ENCODE data around the gene FIZ1.

The FIZ1 gene

GRCh38 chr19:55614711-55615542 is 15.6 kb upstream of the FIZ1 start:
- no peak for DNase-seq (ENCODE audit: low spot score)

DNA sequence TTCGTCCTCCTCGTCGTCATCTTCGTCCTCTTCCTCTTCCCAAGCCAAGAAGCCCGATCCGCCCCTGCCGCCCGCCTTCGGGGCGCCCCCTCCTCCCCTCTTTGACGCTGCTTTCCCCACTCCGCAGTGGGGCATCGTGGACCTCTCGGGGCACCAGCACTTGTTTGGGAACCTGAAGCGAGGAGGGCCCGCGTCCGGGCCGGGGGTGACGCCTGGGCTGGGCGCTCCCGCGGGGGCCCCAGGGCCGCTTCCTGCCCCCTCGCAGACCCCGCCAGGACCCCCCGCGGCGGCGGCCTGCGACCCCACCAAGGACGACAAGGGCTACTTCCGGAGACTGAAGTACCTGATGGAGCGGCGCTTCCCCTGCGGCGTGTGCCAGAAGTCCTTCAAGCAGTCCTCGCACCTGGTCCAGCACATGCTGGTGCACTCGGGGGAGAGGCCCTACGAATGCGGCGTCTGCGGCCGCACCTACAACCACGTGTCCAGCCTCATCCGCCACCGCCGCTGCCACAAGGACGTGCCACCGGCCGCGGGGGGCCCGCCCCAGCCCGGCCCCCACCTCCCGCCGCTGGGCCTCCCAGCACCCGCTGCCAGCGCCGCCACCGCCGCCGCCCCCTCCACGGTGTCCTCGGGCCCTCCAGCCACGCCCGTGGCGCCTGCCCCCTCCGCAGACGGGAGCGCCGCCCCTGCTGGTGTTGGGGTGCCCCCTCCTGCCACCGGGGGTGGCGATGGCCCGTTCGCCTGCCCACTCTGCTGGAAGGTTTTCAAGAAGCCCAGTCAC is 14.8 kb upstream of the FIZ1 start:
- DNase-seq (ENCODE audit: low spot score): no peak

DNA sequence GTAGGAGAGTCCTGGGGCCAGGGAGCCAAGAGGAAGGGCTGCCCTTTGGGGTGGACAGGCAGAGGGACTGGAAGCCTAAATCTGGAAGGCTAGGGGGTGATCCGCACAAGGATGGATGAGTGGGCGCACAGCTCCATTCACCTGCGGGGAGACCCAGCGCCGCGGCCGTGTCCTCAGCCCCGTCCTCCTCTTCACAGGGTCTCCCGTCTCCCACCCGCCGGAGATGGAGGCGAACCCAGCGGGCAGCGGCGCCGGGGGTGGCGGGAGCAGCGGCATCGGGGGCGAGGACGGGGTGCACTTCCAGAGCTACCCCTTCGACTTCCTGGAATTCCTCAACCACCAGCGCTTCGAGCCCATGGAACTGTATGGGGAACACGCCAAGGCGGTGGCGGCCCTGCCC is 14.1 kb upstream of the FIZ1 start:
- DNase-seq (ENCODE audit: low spot score): no peak

GRCh38 chr19:55611983-55612645 is 12.8 kb upstream of the FIZ1 start:
- no peak for DNase-seq (ENCODE audit: low spot score)

GRCh38 chr19:55611300-55611982 is 12.1 kb upstream of the FIZ1 start:
- DNase-seq (ENCODE audit: low spot score): no peak

DNA sequence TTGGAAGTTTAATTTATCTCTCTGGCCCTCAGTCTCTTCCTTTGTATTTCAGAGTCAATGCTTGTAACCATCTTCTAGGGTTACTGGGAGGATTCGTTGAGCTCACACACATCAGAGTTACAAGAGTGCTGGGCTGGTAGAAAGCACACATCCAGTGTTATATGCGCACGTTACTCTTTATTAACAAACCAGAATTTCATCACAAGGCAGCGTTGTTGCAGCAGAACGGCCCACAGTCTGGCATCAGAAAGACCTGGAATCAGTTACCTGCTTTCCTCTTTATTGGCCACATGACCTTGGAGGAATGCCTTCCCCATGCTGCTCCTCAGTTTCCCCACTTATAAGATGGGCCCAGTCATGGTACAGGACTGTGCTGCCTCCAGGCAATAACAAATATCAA is 10.0 kb upstream of the FIZ1 start:
- DNase-seq (ENCODE audit: low spot score): no peak

- no peak for DNase-seq (ENCODE audit: low spot score)
These were observed 7.5 kb upstream of the FIZ1 start for GRCh38 chr19:55606817-55607216.

GRCh38 chr19:55606471-55606787 is 7.1 kb upstream of the FIZ1 start:
- no peak for DNase-seq (ENCODE audit: low spot score)

- peak; percentile 56 for DNase-seq (ENCODE audit: low spot score)
These were observed 6.5 kb upstream of the FIZ1 start, which contains the start of gene ZNF865 for GRCh38 chr19:55605637-55606470. TSS of gene ZNF865 (plus strand) at chr19:55605647. CDS start at chr19:55613619, 7,972 bp downstream.

GRCh38 chr19:55605207-55605636 is 5.9 kb upstream of the FIZ1 start:
- DNase-seq (ENCODE audit: low spot score): peak; percentile 94

DNA sequence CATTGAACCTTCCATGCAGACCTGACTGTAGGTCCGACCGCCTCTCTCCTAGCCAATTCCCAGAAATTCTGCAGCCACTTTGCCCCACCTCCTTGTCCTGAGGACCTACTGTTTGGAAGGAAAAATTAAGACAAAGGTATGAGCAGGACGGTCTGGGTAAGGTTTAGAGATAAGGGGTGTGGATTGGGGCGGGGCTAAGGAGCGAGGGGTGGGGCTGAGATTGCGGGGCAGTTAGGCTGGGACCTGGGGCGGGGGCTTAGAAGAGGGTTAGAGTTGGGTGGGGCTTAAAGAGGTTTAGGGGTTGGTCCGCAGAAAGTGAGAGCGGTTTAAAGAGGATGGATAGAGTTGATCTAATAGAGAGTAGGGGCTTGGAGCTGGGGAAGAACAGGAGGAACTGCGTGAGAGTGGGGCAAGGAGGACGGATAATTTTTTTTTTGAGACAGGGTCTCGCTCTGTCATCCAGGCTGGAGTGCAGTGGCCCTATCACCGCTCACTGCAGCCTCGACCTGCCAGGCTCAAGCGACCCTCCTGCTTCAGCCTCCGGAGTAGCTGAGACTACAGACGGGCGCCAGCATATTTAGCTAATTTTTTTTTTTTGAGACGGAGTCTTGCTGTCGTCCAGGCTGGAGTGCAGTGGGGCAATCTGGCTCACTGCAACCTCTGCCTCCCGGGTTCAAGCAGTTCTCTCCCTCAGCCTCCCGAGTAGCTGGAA is 4.4 kb upstream of the FIZ1 start:
- DNase-seq (ENCODE audit: low spot score): no peak

DNA sequence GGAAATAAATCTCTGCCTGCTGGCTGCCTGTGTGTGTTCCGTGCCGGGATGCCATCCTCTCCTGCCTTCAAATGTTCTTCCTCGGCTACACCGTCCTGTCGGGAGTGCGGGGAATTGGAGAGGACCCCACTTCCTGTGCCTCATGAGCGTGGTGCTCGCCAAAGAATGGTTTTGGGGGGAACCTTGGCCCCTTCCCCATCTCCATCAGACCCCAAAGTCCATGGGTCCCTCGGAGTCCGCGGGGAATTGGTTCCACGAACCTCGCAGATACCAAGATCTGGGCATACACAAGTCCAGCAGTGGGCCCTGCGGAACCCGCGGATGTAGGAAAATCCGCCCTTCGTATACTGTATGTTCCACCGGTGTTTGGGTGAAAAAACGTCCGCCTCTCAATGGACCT is 3.8 kb upstream of the FIZ1 start:
- DNase-seq (ENCODE audit: low spot score): no peak

DNA sequence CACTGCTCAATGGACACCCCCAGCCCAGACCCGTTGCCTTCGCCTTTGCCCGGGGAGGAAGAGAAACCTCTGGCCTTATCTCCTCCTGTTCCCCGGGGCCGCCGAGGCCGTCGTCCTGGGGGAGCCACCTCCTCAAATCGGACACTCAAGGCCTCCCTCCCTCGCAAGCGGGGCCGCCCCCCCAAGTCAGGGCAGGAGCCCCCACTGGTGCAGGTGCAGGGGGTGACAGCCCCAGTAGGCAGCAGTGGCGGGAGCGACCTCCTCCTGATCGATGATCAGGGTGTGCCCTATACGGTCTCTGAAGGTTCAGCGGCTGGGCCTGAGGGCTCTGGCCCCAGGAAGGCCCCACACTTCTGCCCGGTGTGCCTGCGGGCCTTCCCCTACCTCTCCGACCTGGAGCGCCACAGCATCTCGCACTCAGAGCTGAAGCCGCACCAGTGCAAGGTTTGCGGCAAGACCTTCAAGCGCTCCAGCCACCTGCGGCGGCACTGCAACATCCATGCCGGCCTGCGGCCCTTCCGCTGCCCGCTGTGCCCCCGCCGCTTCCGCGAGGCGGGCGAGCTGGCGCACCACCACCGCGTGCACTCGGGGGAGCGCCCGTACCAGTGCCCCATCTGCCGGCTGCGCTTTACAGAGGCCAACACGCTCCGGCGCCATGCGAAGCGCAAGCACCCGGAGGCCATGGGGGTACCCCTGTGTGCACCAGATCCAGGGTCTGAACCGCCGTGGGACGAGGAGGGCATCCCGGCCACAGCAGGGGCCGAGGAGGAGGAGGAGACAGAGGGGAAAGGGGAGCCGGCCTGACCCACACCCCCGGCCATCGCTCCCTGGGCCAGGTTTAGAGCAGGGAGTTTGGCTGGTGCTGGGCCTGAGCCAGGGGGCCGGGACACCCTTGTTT is 3.0 kb upstream of the FIZ1 start:
- DNase-seq (ENCODE audit: low spot score): no peak

- DNase-seq (ENCODE audit: low spot score): no peak
These were observed 1.8 kb upstream of the FIZ1 start for GRCh38 chr19:55601084-55601483.

GRCh38 chr19:55600662-55601028 is 1.3 kb upstream of the FIZ1 start:
- no peak for DNase-seq (ENCODE audit: low spot score)

GRCh38 chr19:55599842-55600661 is 735 bp upstream of the FIZ1 start, which contains the start of gene ZNF524:
TSS of gene ZNF524 (plus strand) at chr19:55600288. CDS start at chr19:55602113, 1,825 bp downstream.
- peak; percentile 87 for DNase-seq (ENCODE audit: low spot score)

DNA sequence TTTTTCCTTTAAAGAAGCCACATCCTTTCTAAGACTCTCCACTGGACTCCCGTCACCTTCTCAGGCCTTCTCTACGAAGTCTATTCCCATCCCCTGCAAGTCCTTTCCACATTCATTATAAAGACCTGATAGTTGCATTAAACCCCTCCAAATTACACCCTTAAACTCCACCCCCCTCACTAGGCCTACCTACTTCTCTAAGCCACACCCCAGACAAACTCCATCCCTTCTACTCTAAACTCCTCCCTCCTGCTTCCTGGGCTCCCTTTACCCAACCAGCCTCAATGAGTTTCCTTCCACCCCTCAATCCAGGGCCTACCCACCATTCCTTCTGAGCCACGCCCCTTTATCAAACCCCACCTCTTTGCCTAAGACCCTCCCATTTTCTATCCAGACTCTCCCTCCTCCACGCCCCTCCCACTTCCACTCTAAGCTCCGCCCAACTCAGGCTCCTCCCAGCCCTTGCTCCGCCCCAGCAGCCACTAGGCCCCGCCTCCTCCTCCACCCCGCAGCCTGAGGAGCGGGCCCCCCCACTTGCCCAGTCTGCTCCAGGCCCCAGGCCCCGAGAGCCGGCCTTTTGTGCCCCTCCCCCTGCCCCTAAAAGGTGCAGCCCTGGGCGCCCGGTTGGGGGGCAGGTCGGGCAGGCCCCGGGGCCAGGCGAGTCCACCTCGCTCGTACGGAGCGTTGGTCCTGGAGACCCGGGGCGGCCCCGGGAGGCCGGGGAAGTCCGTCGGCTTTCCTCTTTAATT is 424 bp downstream of the FIZ1 start:
- DNase-seq (ENCODE audit: low spot score): peak; percentile 93

All from SK-N-DZ (cell line).